WTC11 (cell line): ENCODE measurements around the gene S1PR3. TPM values are rescaled to one million over a fixed set of nuclear protein-coding genes. Genes with fewer than 3 reads are reported as not detected.

Experiments used
- total RNA-seq: library from RNA; stranded (reverse); gene quantifications from 3 replicates; pipeline ENCODE4 v1.2.3, GENCODE V29; 2021

The S1PR3 gene
- total RNA-seq, 1 experiment from 2014 or later: 7.1 TPM

Other genes starting within 250 kb of the S1PR3 start
- 4.2 to 5.1 TPM (median 4.9 TPM) in 3 replicates for gene SHC3, start 187.3 kb downstream of the S1PR3 start, total RNA-seq